Measurements from ENCODE around the gene AKAP8L.

AKAP8L gene, protein sequence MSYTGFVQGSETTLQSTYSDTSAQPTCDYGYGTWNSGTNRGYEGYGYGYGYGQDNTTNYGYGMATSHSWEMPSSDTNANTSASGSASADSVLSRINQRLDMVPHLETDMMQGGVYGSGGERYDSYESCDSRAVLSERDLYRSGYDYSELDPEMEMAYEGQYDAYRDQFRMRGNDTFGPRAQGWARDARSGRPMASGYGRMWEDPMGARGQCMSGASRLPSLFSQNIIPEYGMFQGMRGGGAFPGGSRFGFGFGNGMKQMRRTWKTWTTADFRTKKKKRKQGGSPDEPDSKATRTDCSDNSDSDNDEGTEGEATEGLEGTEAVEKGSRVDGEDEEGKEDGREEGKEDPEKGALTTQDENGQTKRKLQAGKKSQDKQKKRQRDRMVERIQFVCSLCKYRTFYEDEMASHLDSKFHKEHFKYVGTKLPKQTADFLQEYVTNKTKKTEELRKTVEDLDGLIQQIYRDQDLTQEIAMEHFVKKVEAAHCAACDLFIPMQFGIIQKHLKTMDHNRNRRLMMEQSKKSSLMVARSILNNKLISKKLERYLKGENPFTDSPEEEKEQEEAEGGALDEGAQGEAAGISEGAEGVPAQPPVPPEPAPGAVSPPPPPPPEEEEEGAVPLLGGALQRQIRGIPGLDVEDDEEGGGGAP

DNA sequence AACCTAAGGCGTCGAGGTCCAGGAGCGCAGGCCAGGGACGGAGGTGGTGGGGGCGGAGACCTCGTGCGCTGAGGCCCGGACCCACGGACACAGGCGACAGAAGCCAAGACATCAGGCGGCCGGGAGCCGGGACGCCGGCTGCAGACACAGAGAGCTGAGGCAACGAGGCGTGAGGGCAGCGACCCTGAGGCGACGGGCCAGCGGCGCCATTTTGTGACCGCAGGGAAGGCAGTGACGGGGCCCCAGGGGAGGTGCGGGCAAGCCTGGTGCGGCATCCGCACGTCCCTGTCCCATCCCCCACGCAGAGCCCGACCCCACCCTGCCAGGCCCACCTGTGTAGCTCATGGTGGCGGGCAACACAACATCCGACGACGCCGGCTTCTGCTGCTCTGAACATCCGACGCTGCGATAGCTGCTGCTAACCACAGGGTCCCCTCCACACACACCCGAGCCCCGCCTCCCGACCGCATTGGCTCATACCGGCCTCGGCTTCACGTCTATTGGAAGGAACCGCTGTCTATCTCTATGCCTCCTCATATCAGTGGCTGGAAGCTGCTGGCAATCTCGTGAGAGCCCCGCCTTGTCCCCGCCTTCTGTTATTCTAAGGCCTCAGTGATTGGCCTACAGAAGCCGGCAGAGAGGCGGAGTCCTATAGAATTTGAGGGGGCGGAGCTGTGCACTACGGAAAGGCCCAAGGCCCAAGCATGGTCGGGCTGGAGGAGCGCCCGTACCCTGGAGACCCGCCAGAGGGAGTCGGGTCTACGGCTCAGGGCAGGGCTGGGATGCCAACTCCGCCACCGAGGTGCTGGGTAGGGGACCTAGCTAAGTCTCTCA, at the start of gene AKAP8L:
Gene AKAP8L (minus strand): TSS at position 410 of the 834 bp plus-strand sequence. CDS start 65 bp downstream, at position 345.
- DNase-seq: peak; percentile 100
- in situ Hi-C loops (cut with MboI; ENCODE audit: low pct_unique_long_range_greater_than_20kb, low sequenced_read_pairs): no loop called here

DNA sequence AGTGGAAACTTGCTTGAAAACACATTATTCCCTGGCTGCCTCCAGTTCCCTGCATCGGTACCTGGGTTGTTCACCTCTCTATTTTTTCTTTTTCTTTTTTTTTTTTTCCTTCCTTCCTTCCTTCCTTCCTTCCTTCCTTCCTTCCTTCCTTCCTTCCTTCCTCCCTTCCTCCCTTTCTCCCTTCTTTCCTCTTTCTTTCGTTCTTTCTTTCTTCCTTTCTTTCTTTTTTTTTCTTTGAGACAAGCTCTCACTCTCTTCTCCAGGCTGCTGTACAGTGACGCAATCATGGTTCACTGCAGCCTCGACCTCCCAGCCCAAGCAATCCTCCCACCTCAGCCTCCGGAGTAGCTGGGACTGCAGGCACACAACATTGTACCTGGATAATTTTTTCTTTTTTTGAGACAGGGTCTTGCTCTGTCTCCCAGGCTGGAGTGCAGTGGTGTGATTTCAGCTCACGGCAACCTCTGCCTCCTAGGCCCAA, 49.0 kb upstream of the AKAP8L start:
- DNase-seq: no peak
- in situ Hi-C loops (cut with MboI; ENCODE audit: low pct_unique_long_range_greater_than_20kb, low sequenced_read_pairs): no loop called here

DNA sequence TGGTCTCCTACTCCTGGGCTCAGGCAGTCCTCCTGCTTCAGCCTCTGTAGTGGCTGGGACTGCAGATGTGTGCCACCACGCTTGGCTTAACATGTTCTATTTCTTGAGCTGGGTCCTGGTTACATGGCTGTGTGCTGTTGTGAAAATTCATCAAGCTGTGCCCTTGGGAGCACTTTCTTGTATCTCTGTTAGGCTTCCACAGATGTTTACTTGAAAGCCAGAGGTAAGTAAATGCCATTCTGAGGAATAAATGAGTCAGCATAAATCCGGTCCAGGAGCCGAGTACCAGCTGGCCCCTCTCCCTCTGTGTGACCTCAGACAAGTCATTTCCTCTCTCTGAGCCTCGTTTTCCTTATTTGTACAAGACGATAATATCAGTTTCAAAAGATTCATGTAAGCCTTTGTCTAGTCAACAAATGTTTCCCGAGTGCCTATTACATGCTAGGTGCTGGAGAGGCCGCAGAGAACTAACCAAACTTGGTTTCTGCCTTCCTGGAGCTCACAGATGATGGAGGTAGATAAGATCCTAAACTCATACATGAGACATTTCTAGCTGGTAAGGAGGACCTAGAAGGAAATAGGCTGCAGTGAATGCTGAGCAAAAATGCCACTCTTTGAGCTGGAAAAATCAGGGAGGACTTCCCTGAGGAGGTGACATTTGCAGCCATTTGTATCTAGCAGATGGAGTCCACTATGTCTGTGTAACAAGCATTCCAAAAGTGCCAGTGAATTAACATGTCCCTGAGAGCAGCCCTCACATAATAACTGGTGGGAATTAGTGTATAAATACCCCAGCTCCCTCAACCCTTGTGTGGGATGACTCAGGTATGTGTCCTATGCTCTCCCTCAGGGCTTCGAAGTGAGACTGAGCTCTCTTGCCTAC, 48.3 kb upstream of the AKAP8L start:
- peak; percentile 87 for DNase-seq
- in situ Hi-C loops (cut with MboI; ENCODE audit: low pct_unique_long_range_greater_than_20kb, low sequenced_read_pairs): no loop called here

DNA sequence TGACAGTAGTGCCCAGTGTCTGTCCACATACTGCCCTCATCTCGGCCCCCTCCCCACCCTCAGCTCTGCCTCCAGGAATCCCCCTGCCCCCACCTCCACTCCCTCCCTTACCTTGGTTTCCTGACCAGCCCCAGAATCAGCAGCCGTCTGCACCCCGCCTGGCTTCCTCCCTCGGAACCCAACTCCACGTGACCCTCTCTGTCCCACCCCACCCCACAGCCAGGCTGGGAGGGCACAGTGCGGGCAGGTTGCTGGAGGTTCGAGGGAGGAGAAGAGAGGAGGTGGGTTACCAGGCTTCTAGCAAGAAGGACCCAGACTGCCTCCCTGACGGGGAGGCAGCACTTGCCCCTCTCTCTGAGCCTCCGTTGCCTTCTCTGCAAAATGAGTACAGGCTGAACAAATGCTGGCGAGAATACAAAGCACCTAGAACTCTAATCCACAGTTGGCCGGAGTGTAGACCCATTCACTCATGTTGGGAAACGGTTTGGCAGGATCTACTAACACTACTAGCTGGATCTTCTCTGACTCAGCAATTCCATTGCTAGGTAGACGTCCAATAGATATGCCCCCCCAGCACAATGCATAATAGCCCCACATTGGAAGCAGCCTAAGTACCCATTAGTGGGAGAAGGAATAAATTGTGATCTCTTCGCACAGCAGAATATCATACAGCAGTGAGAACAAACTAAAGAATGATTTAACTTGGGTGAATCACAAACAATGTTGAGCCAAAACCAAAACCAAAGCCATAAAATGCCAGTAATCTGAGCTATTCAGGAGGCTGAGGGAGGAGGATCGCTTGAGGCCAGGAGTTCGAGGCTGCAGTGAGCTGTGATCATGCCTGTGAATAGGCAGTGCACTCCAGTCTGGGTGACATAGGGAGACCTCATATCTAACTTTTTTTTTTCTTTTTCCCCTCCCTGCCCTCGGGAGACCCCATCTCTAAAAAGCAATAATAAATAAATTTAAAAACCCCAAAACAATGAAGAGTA, 45.9 kb upstream of the AKAP8L start, which contains the start of gene RASAL3:
Gene RASAL3 (minus strand): TSS at position 151 of the 992 bp plus-strand sequence. CDS start 186 bp downstream, outside the sequence.
- DNase-seq: peak; percentile 72
- in situ Hi-C loops (cut with MboI; ENCODE audit: low pct_unique_long_range_greater_than_20kb, low sequenced_read_pairs): no loop called here

DNA sequence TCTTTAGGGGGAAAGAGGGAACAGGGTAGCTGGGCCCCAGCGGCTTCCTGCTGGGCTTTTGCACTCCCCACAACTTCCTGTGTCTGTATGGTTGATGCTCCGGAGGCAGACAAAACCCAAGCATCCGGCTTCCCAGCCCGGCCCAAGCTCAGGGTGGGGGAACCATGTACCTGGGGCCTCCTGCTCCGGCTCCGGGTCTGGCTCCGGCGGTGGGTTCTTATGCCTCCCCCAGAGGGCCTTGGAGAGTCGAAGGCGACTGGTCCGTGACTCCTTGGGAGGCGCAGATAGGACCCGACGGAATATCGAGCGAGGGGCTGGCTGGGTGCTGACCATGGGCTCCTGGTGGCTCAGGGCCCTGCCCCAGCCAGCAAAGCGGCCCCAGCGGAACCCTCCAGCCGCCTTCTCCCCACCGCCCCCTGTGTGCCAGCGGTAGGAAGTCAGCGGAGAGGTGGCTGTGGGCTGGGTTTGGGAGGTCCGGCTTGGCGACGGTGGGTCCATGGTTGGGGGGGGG, 45.1 kb upstream of the AKAP8L start:
- in situ Hi-C loops (cut with MboI; ENCODE audit: low pct_unique_long_range_greater_than_20kb, low sequenced_read_pairs): no loop called here
- DNase-seq: peak; percentile 90

DNA sequence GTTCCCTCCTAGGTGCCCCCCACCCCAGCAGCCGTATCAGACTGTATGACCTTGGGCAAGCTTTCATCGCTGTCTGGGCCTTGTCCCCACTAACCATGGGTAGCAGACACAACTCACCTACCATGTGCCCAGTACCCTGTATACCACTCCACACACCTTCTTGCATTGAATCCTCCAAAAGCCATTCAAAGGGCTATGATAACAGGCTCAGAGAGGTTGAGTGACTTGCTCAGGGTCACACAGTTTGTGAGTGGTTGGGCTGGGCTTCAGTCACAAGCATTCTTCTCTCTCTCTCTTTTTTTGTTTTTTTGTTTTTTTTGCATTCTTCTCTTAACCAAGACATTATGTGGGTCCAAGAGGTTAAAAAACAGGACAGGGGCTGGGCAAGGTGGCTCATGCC, 42.9 kb upstream of the AKAP8L start:
- in situ Hi-C loops (cut with MboI; ENCODE audit: low pct_unique_long_range_greater_than_20kb, low sequenced_read_pairs): no loop called here
- no peak for DNase-seq

DNA sequence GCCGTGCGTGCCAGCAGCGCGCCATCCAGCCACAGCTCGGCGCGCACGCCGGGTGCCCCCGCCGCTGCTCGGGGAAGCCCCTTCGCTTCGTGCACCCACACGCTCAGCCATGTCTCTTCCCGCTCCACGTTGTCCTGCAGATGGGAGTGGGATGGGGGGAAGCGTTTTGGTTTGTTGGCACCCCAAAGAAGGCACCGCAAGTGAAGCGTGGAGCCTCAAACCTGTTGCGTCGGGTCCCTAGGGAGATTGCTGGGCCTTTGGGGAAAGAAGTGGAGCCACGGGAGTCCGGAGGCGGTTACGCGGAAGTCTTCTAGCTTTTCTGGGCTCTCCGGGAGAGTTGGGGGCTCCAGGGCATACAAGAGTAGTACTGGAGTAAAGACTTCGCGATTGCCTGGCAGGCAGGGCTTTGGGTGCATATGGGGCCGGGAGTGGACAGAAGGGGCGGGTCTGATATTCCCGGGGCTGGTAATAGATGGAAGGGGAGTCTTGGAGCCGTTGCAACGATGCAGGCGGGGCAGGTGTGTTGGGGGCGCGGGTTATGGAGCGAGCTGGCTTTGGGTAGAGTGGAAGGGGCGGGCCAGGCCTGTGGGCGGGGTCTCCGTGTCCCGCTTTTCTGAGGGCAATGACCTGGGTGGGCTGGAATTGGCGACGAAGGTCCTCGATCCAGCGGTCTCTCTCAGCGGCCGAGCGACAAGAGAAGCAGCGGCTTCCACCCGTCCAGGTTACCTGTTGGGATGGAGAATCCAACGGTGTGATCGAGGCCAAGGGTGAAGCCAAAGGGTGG, 39.1 kb upstream of the AKAP8L start:
- DNase-seq: no peak
- in situ Hi-C loops (cut with MboI; ENCODE audit: low pct_unique_long_range_greater_than_20kb, low sequenced_read_pairs): no loop called here

DNA sequence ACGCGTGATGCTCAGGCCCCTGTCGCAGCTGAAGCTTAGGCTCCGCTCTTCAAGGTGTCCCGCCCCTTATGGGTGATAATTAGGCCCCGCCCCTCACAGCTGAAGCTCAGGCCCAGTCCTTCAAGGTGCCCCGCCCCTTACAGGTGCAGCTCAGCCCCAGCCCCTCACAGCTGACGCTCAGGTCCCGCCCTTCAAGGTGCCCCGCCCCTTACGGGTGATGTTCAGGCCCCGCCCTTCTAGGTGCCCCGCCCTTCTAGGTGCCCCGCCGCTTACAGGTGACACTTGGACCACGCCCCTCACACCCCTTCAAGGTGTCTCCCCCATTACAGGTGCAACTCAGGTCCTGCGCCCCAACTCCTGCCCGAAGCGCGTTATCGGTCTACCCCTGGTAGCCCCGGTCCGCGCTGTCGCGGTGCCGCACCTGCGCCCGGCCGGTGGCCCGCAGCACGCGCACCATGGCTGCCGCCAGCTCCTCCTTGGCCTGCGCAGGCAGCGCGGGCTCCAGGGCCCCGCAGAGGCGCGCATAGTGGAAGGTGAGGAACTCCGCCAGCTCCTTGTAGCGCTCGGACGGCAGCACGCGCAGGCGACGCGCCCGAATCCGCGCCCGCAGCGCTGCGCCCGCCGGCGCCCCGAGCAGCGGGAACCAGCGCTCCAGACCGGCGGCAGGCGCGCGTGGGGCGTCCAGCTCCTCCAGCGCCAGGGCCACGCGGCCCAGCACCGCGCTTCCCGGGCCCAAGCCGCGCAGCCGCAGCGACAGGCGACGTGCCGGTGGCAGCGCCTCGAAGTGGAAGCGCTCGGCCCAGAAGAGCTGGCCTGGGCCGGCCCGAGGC, 38.3 kb upstream of the AKAP8L start:
- in situ Hi-C loops (cut with MboI; ENCODE audit: low pct_unique_long_range_greater_than_20kb, low sequenced_read_pairs): no loop called here
- DNase-seq: no peak

DNA sequence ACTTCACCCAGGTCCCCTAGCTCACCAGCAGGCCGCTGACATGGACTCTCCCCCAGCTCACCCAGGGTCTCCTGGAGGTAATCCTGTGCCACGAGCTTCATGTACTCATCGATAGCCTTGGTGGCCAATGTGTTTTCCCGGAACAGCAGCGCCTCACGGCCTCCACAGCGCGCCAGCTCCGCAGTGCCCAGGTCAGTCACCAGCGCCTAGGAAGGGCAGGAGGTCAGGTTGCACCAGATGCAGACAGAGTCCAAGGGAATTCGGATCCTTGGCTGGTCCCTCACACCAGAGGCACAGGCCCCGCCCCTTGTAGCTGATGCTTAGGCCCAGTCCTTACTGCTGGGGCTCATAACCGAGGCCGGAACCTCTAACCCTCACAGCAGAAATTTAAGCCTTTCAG, 37.7 kb upstream of the AKAP8L start:
- in situ Hi-C loops (cut with MboI; ENCODE audit: low pct_unique_long_range_greater_than_20kb, low sequenced_read_pairs): no loop called here
- no peak for DNase-seq

DNA sequence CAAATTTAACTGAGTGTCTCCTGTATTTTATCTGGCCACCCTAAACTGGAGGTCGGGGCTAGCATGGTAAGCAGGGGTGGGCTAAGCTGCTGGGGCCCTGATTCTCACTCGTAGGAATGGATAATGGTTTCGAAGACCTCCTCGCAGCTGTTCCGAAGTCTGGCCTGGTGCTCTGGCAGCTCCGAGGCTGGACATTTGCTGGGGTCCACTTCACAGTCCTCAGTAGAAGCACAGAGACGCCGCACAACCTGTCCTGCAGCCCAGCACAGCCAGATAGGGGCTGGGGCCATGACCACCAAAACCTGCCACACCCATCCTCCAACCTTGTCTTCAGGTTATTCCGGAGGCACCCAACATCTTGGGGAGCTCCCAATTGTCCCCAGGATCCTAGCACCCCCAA, 37.2 kb upstream of the AKAP8L start:
- DNase-seq: no peak
- in situ Hi-C loops (cut with MboI; ENCODE audit: low pct_unique_long_range_greater_than_20kb, low sequenced_read_pairs): no loop called here

DNA sequence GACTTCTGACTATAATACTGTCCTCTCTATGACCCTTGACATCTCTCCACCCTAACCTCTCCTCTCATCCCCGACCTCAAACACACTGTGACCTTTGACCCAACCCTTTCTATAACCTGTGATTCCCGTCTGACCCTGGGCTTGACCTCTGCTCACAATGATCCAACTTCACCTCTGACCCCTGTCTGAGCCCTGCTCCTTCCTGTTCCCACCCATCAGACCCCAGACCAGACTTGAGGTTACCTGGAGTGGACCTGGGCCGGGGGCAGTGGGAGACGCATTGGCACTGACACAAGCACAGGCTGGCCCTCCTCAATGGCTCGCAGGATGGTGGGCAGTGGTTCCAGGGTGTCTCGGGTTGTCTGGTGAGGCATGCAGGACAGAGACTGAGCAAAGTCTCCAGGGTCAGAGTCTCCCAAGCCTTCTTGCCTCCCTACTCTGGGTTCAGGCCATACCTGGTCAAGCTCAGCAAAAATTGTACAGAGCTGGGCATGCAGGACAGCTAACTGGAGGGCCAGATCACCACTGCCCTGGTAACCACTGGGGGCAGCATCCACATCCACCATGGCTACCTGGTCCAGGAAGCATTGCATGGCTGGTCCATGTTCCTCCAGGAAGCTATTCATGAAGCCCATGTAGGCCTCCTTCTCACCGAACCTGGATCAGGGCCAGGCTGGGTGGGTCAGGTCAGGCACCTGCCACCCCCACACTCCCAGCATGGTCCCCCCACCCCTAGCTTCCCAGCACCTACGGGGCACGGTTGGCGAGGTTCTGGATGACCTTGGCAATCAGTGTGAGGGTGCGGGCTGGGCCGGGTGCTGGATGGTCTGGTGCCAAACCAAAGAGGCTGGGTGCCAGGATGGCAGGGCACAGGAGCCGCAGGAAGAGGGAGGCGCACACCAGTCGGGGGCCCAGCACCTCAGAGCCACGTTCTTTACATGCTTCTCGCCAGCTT, 35.4 kb upstream of the AKAP8L start:
- in situ Hi-C loops (cut with MboI; ENCODE audit: low pct_unique_long_range_greater_than_20kb, low sequenced_read_pairs): no loop called here
- no peak for DNase-seq

DNA sequence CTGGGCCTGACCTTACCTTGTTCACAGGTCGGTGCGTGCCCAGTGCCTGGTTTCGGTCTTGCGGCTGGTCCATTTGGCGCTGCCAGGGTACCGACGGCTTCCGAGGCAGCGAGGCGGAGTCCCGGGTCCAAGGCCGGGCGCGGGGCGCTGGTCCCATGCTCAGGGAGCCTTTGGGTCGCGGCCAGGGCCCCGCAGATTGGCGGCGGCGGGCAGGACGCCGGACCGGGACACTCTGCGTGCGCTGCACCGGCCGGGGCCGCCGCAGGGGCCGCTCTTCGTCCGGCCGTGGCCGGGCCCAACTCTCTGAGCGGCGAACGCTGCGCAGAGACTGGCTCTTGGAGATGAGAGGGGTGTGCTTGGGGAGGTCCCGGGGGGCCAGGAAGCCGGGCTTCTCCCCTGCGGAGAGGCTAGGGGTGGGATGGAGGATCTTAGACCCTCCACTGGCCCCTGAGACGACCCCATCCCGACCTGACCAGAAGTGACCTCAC, 34.3 kb upstream of the AKAP8L start:
- DNase-seq: no peak
- in situ Hi-C loops (cut with MboI; ENCODE audit: low pct_unique_long_range_greater_than_20kb, low sequenced_read_pairs): no loop called here

DNA sequence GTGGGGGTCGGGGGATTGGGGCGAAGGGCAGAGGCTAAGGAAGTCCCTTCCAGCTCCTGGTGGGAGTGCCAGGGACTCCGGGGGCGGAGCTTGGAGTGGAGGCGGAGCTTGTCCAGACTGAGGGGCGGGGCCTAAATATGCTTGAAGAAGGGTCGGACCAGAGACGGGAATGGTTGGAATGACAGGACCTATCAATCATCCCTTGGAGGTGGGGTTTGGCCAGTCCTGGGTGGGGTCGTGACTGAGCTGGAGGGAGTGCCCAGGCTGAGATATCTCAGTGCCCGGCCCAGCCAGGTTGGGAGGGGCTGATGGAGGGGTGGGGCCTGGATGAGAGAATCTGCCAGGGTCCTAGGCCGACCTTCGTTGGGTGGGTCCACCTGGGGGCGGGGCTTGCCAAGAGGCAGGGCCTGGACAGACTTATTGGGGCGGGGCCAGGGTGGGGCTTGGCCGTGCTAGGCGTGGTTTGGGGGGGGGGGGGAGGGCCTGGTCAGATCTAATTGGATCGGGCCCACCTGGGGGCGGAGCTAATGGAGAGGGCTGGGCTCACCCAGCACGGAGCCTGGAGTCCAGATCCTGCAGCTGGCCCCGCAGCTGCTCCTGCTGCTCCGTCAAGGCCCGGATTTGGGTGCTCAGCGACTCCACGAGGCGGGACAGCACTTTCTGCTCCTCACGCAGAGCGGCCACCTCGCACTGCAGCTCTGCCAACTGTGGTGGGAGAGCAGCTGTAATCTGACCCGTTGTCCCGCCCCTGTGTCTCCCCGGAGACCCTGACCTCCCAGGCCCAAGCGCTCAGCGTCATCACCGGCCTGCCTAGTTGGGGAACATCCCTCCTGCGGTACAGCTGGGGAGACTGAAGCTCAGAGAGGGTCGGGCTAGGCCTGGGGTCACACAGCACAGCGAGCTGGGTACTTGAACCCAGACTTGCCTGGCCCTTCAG, 33.6 kb upstream of the AKAP8L start:
- DNase-seq: peak; percentile 63
- in situ Hi-C loops (cut with MboI; ENCODE audit: low pct_unique_long_range_greater_than_20kb, low sequenced_read_pairs): no loop called here

DNA sequence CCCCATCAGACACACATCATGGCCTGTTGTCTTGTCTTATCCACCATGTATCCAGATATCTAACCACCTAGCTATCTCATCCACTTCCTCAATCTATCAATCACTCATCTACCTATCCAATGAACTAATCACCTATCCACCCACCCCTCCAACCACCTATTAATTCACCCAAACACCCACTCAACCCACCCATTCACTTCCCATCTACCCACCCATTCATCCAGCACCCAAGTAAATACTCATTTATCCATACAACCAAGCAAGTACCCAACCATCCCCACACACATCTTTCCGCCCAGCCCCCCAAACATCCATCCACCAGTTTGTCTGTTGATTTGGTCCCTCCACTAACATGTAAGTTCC, 31.7 kb upstream of the AKAP8L start:
- DNase-seq: no peak
- in situ Hi-C loops (cut with MboI; ENCODE audit: low pct_unique_long_range_greater_than_20kb, low sequenced_read_pairs): no loop called here

Measured in KBM-7 (cell line).